A549 treated with AZD9567 at 1 μM for 4 hours (cell line): ENCODE measurements around the gene HTR1B. TPM values are rescaled to one million over a fixed set of nuclear protein-coding genes. Genes with fewer than 3 reads are reported as not detected.

Experiments
- total RNA-seq: library from RNA; stranded (reverse); fragments of 200-300 nt; extraction: Qiagen RNA extraction; gene quantifications from 5 replicates; pipeline ENCODE4 v1.2.3, GENCODE V29; 2022; ENCODE audit not compliant: insufficient read depth

The HTR1B gene
- 0.09 to 0.16 TPM (median 0.12 TPM) in 4 of 5 replicates, not detected in the other for total RNA-seq

DNA sequence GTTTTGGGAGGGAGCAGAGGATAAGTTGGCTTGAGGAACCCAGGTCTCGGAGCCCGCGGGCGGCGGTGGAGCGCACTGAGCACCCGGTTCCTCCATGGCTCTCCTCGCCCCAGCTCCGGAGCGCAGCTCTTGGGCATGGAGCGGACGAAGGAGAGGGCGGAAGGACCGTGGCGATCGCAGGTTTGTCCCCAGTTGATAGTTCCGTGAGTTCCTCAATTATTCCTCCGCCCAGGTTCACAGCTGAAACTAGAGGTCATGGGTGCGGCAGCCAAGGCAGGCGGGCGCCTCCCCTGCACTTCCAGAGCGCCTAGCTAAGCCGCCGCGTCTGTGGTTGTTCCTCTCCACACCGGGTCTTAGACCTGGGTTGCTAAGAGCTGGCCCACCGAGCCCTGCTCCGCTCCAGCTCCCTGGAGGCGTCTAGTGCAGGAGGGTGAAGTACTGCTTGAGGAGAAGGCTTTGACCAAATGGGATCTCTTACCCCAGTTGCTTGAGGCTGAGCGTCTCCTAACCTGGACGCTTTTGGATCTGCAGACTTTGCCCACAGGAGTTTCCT lies at the start of gene HTR1B:
Gene HTR1B, minus strand, starts transcription at position 184 of the 553 bp plus-strand sequence. Its CDS starts 88 bp downstream, at position 96.

Other genes with a start within 250 kb of the HTR1B start
- not detected in 5 replicates for gene MEI4, start 189.5 kb upstream of the HTR1B start, total RNA-seq